ENCODE data around the gene PCMTD2.
"Not testable (repeated sequence)": the region's sequence is repeated elsewhere in the genome, so short reads cannot be mapped to it uniquely, and the experiment has no call there.

PCMTD2 gene

DNA sequence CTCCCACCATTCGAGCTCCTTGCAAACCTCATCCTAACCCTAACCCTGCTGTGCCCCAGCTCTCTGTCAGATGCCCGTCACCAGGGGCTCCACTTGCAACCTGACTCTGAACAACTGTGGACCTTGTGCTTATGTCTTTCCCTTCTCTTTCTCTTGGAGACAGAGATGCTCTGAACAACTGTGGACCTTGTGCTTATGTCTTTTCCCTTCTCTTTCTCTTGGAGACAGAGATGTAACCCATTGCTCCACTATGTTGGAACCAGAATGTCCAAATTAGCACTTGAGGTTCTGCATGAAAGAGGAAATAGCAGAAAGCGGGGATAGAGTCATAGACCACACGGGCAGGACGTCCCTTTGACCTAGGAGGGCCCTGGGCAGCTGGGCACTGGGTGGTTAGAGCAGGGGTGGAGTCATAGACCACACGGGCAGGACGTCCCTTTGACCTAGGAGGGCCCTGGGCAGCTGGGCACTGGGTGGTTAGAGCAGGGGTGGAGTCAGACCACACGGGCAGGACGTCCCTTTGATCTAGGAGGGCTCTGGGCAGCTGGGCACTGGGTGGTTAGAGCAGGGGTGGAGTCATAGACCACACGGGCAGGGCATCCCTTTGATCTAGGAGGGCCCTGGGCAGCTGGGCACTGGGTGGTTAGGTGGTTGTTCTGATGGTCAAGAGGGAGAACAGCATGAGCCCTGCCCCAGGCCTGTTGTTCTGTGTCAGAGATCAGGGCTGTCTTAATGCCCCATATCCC lies 22.2 kb downstream of the PCMTD2 start:
- in situ Hi-C loops (cut with HindIII; ENCODE audit: low pct_unique_long_range_greater_than_20kb, low sequenced_read_pairs) = no loop called here
- no peak for DNase-seq (ENCODE audit: low read depth in 1 of 2, low spot score in 1 of 2)
- TF ChIP-seq JUND (IDR thresholded peaks at IDR 0.05; ENCODE audit: low read depth) = no peak

DNA sequence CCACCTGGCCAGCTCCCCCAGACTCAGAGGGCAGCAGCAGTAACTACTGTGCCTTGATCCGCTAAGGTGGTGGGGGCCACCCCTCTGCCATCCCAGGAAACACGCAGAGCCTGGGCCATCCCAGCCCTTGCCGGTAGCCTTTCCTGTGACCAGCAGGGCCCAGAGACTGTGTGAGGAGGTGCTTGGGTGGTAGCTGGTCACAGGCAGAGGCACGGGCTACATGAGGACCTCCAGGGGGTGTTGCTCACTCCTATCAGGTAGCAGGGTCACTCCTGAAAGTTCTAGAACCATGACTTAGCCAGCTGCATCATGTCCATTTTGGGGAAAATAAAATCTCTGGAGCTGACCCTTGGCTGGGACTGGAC lies 22.8 kb downstream of the PCMTD2 start:
- DNase-seq (ENCODE audit: low read depth in 1 of 2, low spot score in 1 of 2) = no peak
- in situ Hi-C loops (cut with HindIII; ENCODE audit: low pct_unique_long_range_greater_than_20kb, low sequenced_read_pairs) = no loop called here
- no peak for TF ChIP-seq JUND (IDR thresholded peaks at IDR 0.05; ENCODE audit: low read depth)

DNA sequence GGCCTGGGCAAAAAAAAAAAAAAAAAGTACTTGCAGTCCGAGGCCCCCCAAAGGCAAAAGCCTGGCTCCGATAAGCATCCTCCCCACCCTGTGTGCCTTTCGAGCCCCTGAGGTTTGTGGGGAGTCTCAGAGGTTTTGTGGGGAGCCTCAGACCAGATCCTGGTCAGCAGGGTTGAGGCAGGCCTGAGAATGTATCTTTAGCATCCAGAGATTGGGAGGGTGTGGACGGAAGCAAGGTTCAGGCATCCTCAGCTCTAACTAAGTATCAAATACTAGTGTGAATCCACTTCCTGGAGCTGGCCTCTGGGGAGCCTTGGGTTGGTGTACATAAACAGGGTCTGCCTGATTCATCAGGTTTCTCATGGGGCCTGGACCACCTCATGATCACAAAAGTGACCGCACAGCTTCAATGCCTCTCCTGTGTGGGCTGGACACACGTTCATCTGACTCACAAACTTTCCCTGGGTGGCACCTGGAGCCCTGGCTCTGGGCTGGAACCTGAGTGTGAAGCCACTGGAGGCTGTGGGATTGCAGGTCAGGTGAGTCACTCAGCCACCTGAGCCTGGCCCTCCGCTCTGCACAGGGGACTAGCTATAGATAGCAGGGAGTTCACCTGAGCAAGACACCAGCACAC lies 24.4 kb downstream of the PCMTD2 start:
- in situ Hi-C loops (cut with HindIII; ENCODE audit: low pct_unique_long_range_greater_than_20kb, low sequenced_read_pairs) = no loop called here
- TF ChIP-seq JUND (IDR thresholded peaks at IDR 0.05; ENCODE audit: low read depth) = no peak
- no peak for DNase-seq (ENCODE audit: low read depth in 1 of 2, low spot score in 1 of 2)

DNA sequence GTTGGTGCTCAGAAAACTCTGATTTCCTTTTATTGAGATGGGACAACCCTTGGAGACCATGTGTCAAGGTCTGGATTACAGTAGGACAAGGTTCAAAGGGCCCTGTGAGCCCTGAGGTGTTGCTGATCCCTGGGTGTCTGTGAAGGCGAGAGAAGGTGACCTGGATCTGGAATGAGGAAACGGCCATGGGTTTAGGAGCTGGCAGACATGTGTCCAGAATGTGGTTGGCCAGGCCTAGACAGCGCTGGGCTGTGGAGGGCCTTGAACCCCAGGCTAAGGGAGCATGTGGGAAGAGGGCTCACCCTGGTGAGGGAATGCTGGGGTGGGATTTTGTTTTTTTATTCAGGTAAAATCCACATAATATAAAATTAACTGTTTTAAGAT lies 24.9 kb downstream of the PCMTD2 start:
- in situ Hi-C loops (cut with HindIII; ENCODE audit: low pct_unique_long_range_greater_than_20kb, low sequenced_read_pairs) = no loop called here
- TF ChIP-seq JUND (IDR thresholded peaks at IDR 0.05; ENCODE audit: low read depth) = no peak
- no peak for DNase-seq (ENCODE audit: low read depth in 1 of 2, low spot score in 1 of 2)

DNA sequence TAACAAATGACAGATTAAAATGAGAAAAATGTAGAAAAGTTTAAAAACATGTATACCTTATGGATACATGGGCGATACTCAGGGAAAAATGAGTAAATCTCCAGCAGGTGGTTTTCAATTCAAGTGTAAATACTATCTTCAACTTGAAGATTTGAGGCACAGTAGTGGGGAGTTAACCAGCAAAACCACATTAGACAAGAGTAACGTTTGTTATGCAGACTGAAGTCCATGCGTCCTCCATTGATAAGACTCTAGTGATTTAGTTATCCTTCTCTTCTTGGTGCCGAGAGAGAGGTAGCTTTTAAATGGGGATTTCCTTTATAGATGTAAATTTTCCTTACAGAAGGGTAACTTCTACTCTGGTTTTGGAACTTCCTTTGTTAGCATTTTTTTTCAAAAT lies 28.1 kb downstream of the PCMTD2 start:
- no peak for TF ChIP-seq JUND (IDR thresholded peaks at IDR 0.05; ENCODE audit: low read depth)
- no peak for DNase-seq (ENCODE audit: low read depth in 1 of 2, low spot score in 1 of 2)
- in situ Hi-C loops (cut with HindIII; ENCODE audit: low pct_unique_long_range_greater_than_20kb, low sequenced_read_pairs) = no loop called here

DNA sequence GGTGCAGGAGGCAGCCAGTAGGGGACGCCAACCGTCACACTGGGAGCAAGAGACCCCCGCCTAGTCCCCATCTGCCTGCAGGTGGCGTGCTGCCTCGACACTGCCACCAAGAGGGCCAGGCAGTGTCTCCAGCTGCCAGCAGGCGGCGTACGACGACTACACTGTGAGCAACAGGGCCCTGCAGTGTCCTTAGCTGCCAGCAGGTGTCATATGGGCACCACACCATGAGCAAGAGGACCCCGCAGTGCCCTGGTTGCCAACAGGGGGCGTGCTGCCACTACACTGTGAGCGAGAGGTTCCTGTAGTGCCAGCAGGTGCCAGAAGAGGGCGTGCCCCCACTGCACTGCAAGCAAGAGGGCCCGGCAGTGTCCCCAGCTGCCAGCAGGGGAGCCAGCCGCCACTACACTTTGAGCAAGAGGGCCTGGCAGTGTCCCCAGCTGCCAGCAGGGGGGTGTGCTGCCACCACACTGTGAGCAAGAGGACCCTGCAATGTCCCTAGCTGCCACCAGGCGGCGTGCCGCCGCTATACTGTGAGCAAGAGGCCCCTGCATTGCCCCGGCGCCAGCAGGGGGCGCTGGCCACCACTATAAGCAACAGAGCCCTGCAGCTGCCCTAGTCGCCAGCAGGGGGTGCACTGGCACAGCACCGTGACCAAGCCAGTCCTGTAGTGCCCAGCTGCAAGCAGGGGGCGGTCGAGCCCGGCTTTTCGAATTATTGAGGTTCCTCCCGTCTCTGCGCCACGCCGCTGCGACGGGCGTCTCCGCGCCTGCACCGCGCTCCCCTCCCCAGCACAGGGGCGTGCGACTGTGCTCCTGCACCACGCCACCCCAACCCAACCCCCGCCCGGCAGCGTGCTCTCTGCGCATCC lies 30.3 kb downstream of the PCMTD2 start:
- in situ Hi-C loops (cut with HindIII; ENCODE audit: low pct_unique_long_range_greater_than_20kb, low sequenced_read_pairs) = not testable (repeated sequence)
- peak in 1 of 2 experiments; percentile 70 for DNase-seq (ENCODE audit: low read depth in 1 of 2, low spot score in 1 of 2)

DNA sequence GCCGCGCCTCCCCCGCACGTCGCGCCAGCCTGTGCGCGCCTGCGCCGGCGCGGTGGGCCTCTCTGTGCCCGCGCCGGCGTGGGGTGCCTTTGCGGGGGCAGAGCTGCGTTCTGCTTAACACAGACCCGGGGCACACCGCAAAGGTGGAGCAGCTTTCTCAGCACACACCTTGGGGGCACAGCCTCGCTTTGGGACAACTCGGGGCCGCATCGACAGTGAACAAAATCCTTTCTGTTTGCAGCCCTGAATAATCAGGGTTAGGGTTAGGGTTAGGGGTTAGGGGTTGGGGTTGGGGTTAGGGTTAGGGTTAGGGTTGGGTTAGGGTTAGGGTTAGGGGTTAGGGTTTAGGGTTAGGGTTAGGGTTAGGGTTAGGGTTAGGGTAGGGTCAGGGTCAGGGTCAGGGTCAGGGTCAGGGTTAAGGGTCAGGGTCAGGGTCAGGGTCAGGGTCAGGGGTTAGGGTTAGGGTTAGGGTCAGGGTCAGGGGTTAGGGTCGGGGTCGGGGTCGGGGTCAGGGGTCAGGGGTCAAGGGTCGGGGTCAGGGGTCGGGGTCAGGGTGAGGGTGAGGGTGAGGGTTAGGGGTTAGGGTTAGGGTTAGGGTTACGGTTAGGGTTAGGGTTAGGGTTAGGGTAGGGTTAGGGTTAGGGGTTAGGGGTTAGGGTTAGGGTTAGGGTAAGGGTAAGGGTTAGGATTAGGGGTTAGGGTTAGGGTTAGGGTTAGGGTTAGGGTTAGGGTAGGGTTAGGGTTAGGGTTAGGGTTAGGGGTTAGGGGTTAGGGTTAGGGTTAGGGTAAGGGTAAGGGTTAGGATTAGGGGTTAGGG lies 31.1 kb downstream of the PCMTD2 start:
- DNase-seq (ENCODE audit: low read depth in 1 of 2, low spot score in 1 of 2) = peak in 1 of 2 experiments; percentile 26
- in situ Hi-C loops (cut with HindIII; ENCODE audit: low pct_unique_long_range_greater_than_20kb, low sequenced_read_pairs) = not testable (repeated sequence)

DNA sequence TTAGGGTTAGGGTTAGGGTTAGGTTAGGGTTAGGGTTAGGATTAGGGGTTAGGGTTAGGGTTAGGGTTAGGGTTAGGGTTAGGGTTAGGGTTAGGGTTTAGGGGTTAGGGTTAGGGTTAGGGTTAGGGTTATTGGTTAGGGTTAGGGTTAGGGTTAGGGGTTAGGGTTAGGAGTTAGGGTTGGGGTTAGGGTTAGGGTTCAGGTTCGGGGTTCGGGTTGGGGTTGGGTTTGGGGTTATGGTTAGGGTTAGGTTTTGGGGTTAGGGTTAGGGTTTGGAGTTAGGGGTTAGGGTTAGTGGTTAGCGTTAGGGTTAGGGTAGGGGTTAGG lies 31.7 kb downstream of the PCMTD2 start:
- DNase-seq (ENCODE audit: low read depth in 1 of 2, low spot score in 1 of 2); in situ Hi-C loops (cut with HindIII; ENCODE audit: low pct_unique_long_range_greater_than_20kb, low sequenced_read_pairs): not testable (repeated sequence)

DNA sequence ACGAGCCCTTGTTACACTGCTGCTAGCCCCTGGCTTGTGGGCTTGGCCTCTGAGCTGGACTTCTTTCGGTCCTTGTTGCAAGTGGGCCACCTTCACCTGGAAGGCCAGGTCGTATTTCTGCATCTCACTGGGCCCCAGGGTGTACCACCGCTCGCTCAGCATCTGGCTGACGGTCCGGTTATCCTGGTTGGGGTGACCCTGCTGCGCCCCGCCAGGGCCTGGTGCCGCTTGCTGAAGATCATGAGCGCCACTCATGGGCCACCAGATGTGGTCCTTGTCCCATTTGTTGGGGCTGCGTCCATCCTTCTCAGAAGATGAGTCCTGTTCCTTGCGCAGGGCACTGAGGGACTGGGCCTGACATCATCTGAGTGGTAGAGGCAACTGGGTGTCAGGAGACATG lies 36.6 kb downstream of the PCMTD2 start:
- DNase-seq (ENCODE audit: low read depth in 1 of 2, low spot score in 1 of 2); in situ Hi-C loops (cut with HindIII; ENCODE audit: low pct_unique_long_range_greater_than_20kb, low sequenced_read_pairs): not testable (repeated sequence)

DNA sequence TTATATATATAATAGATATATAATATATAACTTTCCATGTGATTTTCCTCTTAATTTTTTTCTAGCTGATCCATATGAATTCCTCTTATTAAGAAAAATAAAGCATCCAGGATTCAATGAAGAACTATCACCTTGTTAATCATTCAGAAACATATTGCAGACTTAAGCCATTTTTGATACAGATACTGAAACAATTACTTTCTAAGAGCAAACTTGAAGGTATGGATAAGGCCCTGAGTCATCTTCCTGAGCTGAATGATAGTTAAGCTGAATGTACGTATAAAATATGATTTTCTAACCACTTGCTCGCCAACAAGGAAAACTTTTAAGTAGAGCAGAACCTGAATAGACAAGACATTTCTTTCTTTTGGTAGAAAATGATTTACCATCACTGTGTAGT lies 47.5 kb downstream of the PCMTD2 start:
- DNase-seq (ENCODE audit: low read depth in 1 of 2, low spot score in 1 of 2) = not testable (repeated sequence)

DNA sequence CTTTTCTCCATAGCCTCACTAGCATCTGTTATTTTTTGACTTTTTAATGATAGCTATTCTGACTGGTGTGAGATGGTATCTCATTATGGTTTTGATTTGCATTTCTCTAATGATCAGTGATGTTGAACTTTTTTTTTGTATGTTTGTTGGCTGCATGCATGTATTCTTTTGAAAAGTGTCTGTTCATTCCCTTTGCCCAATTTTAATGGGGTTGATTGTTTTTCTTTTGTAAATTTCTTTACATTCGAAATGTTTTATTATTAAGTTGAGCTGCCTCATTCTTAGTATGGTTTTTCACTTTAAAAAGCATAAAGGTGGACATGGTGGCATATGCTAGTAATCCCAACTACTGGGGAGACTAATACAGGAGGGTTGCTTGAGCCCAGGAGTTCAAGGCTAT lies 58.2 kb downstream of the PCMTD2 start:
- in situ Hi-C loops (cut with HindIII; ENCODE audit: low pct_unique_long_range_greater_than_20kb, low sequenced_read_pairs); DNase-seq (ENCODE audit: low read depth in 1 of 2, low spot score in 1 of 2): not testable (repeated sequence)

More for the DNA sequence above, 47.5 kb downstream of the PCMTD2 start:
- in situ Hi-C loops (cut with HindIII; ENCODE audit: low pct_unique_long_range_greater_than_20kb, low sequenced_read_pairs) = not testable (repeated sequence)

DNA sequence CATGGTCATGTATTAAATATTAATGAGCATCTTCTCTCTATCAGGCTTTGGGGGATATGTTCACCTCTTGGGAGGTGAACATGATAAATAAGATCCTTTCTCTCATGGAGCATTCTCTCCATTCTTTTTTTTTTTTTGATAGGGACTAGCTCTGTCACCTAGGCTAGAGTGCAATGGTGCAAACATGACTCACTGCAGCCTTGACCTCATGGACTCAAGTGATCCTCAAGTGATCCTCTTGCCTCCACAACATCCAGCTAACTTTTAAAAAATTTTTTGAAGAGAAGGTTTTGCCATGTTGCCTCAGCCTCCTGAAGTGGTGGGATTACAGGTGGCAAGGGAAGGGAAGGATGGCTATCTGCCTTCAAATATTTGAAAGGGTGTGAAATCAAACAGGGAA lies 59.8 kb downstream of the PCMTD2 start:
- in situ Hi-C loops (cut with HindIII; ENCODE audit: low pct_unique_long_range_greater_than_20kb, low sequenced_read_pairs); DNase-seq (ENCODE audit: low read depth in 1 of 2, low spot score in 1 of 2): not testable (repeated sequence)

DNA sequence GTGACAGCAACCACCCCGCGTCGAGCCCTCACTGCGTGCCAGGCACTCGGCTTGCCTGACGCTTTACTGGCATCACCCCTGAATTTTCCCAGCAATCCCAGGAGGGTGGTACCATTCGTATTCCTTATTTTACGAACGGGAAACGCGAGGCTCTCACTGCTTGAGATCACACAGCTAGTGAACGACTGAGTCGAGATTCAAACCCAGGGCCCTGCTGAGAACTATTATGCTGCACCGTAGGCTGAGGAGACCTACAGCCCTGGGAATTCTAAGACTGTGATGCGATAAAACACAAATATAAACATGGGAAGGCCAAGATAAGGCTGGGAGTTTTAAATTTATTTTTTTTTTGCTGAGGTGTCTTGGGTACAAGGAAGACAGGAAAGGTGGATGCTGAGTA lies 60.3 kb downstream of the PCMTD2 start:
- DNase-seq (ENCODE audit: low read depth in 1 of 2, low spot score in 1 of 2); in situ Hi-C loops (cut with HindIII; ENCODE audit: low pct_unique_long_range_greater_than_20kb, low sequenced_read_pairs): not testable (repeated sequence)

DNA sequence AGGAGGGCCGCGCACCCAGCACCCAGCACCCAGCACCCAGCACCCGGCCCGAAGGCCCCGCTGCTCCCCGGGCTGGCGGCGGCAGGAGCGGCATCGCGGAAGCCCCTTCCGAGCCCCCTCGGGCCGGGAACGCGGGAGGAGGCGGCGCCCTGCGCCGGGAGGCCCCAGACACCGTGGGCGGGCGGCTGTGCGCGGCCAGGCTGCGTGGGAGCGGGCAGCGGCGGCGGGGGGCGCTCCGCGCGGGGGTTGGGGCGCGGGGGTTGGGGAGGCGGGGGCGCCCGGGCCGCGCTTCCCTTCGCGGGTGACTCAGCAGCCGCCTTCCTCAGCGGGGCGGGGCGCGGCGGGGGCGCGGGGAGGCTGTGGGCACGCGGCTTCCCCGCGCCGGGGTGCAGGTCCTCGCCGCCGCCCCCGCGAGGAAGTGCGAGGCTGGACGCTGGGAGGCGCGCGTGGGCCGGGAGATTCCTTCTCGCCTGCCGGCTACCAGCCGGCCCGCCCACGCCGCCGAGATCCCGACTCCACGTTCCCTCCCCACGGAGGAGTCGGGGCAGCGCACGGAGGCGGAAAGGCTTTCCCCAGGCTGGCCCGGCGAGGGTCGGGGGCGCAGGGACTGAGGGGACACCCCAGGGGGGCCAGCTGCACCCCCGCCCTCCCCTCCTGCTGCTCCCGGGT lies 61.0 kb downstream of the PCMTD2 start:
- in situ Hi-C loops (cut with HindIII; ENCODE audit: low pct_unique_long_range_greater_than_20kb, low sequenced_read_pairs); DNase-seq (ENCODE audit: low read depth in 1 of 2, low spot score in 1 of 2): not testable (repeated sequence)

DNA sequence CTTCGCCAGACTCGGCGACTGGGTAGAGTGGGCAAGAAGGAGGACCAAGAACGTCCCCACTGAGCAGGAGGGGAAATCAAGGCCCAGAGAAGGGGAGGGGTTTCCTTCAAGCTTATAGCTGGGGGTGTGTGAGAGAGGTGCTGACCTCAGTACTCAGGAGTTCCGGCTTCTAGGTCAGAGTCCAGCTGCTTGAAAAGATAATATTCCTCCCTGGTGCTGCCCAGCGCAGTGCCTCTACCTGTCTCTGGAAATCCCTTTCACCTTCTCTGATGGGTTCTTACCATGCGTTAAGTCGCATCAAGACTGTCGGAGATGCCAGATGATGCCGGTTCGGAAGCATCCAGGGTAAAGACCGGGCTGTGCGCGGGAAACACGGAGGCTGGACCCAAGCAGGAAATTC lies 61.8 kb downstream of the PCMTD2 start:
- DNase-seq (ENCODE audit: low read depth in 1 of 2, low spot score in 1 of 2); in situ Hi-C loops (cut with HindIII; ENCODE audit: low pct_unique_long_range_greater_than_20kb, low sequenced_read_pairs): not testable (repeated sequence)

DNA sequence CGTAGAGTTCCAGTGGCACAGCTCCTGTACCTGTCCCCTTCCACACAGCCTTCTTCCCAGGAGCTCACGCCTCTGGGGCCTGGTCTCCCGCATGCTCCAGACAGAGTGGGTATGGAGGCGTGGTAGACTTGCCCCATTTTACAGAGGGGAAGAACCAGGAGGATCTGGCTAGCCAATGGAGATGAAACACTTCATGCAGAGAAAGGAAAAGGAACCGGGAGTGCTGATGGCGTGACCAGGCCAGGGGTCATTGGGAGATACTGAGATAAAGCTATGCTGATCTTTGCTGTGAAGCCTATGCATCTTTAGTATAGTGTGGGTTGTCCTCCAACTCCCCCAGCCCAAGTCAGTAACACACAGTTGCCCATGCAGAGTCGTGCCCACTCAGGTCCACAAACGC lies 62.5 kb downstream of the PCMTD2 start:
- DNase-seq (ENCODE audit: low read depth in 1 of 2, low spot score in 1 of 2); in situ Hi-C loops (cut with HindIII; ENCODE audit: low pct_unique_long_range_greater_than_20kb, low sequenced_read_pairs): not testable (repeated sequence)
